ENCODE measurements around the gene CELF1.

CELF1 gene

GRCh38 chr11:47466701-47467250, 86.2 kb downstream of the CELF1 start:
- H3K36me3 ChIP-seq (ENCODE audit: insufficient read depth, low read length) = peaks cover 68% of the 10 kb centered on the region
- H3K4me3 ChIP-seq (ENCODE audit: low read depth, low read length, poor library complexity, severe bottlenecking) = no peak overlapping the region
- H3K9ac ChIP-seq (ENCODE audit: low read length) = no peak overlapping the region
- no peaks in the 10 kb centered on the region for H3K27me3 ChIP-seq (ENCODE audit: insufficient read depth, low read length)
- H3K4me1 ChIP-seq (ENCODE audit: insufficient read depth, low read length, severe bottlenecking) = no peaks in the 10 kb centered on the region
- no peaks in the 10 kb centered on the region for H3F3A ChIP-seq (ENCODE audit: insufficient read depth, low read length)
- TF ChIP-seq EZH2 (IDR thresholded peaks at IDR 0.05; ENCODE audit: borderline replicate concordance, low read length) = no peak
- TF ChIP-seq, protein P1, sequence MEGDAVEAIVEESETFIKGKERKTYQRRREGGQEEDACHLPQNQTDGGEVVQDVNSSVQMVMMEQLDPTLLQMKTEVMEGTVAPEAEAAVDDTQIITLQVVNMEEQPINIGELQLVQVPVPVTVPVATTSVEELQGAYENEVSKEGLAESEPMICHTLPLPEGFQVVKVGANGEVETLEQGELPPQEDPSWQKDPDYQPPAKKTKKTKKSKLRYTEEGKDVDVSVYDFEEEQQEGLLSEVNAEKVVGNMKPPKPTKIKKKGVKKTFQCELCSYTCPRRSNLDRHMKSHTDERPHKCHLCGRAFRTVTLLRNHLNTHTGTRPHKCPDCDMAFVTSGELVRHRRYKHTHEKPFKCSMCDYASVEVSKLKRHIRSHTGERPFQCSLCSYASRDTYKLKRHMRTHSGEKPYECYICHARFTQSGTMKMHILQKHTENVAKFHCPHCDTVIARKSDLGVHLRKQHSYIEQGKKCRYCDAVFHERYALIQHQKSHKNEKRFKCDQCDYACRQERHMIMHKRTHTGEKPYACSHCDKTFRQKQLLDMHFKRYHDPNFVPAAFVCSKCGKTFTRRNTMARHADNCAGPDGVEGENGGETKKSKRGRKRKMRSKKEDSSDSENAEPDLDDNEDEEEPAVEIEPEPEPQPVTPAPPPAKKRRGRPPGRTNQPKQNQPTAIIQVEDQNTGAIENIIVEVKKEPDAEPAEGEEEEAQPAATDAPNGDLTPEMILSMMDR (IDR thresholded peaks at IDR 0.05; ENCODE audit: low read length) = no peak
- H4K20me1 ChIP-seq (ENCODE audit: insufficient read depth, low read length) = no peaks in the 10 kb centered on the region
- H3K27ac ChIP-seq (ENCODE audit: low read depth, low read length, poor library complexity, severe bottlenecking) = no peak overlapping the region
- no peak overlapping the region for H2AFZ ChIP-seq (ENCODE audit: low read length)
- no peak overlapping the region for H3K4me2 ChIP-seq (ENCODE audit: low read length)
- H3K9me2 ChIP-seq (ENCODE audit: low read depth, low read length) = no peaks in the 10 kb centered on the region
- H3K79me2 ChIP-seq (ENCODE audit: insufficient read depth, low read length) = no peaks in the 10 kb centered on the region
- H3K9me3 ChIP-seq (ENCODE audit: low read length) = no peaks in the 10 kb centered on the region

GRCh38 chr11:47466201-47466600, 86.7 kb downstream of the CELF1 start:
- Histone ChIP-seq H3K9me3 (ENCODE audit: low read length) (no peaks in the 10 kb centered on the region), H3K9me2 (ENCODE audit: low read depth, low read length) (no peaks in the 10 kb centered on the region), H4K20me1 (ENCODE audit: insufficient read depth, low read length) (no peaks in the 10 kb centered on the region), H3K36me3 (ENCODE audit: insufficient read depth, low read length) (peaks cover 63% of the 10 kb centered on the region), H3K4me3 (ENCODE audit: low read depth, low read length, poor library complexity, severe bottlenecking) (no peak overlapping the region), H3K4me1 (ENCODE audit: insufficient read depth, low read length, severe bottlenecking) (no peaks in the 10 kb centered on the region), H3K4me2 (ENCODE audit: low read length) (no peak overlapping the region), H3K9ac (ENCODE audit: low read length) (no peak overlapping the region), H3K27ac (ENCODE audit: low read depth, low read length, poor library complexity, severe bottlenecking) (no peak overlapping the region), H3K79me2 (ENCODE audit: insufficient read depth, low read length) (no peaks in the 10 kb centered on the region), H3K27me3 (ENCODE audit: insufficient read depth, low read length) (no peaks in the 10 kb centered on the region), H2AFZ (ENCODE audit: low read length) (no peak overlapping the region), H3F3A (ENCODE audit: insufficient read depth, low read length) (no peaks in the 10 kb centered on the region)
- TF ChIP-seq, protein P1 (IDR thresholded peaks at IDR 0.05; ENCODE audit: low read length) = no peak
- TF ChIP-seq EZH2 (IDR thresholded peaks at IDR 0.05; ENCODE audit: borderline replicate concordance, low read length) = no peak

DNA sequence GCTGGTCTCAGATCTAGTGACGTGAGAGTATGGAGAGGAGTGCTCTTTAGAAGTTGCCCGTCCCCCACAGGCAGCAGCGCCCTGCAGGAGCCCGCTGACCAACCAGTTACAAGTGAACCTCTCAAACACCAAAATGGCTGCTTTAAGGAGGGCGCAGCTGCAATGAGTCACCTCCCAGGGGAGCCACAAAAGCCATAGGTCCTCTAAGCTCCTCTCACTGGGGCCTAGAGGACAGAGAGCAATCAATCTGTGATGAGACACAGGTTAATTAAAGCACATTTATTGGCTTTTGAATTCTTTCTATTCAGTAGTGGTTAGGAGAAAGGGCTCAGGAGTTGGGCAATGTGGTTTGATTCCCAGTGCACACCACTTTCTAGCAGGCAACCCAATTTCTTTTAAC, 88.4 kb downstream of the CELF1 start:
- no peak for TF ChIP-seq EZH2 (IDR thresholded peaks at IDR 0.05; ENCODE audit: borderline replicate concordance, low read length)
- TF ChIP-seq, protein P1 (IDR thresholded peaks at IDR 0.05; ENCODE audit: low read length) = no peak
- Histone ChIP-seq H3K4me3 (ENCODE audit: low read depth, low read length, poor library complexity, severe bottlenecking) (no peak overlapping the region), H4K20me1 (ENCODE audit: insufficient read depth, low read length) (no peaks in the 10 kb centered on the region), H3K36me3 (ENCODE audit: insufficient read depth, low read length) (peaks cover 47% of the 10 kb centered on the region), H3F3A (ENCODE audit: insufficient read depth, low read length) (no peaks in the 10 kb centered on the region), H3K27me3 (ENCODE audit: insufficient read depth, low read length) (no peaks in the 10 kb centered on the region), H3K79me2 (ENCODE audit: insufficient read depth, low read length) (no peaks in the 10 kb centered on the region), H3K9me3 (ENCODE audit: low read length) (no peaks in the 10 kb centered on the region), H3K27ac (ENCODE audit: low read depth, low read length, poor library complexity, severe bottlenecking) (no peak overlapping the region), H3K9ac (ENCODE audit: low read length) (no peak overlapping the region), H2AFZ (ENCODE audit: low read length) (no peak overlapping the region), H3K4me1 (ENCODE audit: insufficient read depth, low read length, severe bottlenecking) (no peaks in the 10 kb centered on the region), H3K4me2 (ENCODE audit: low read length) (no peak overlapping the region), H3K9me2 (ENCODE audit: low read depth, low read length) (no peaks in the 10 kb centered on the region)
